ENCODE measurements around the gene KDM2B. TPM values are rescaled to one million over a fixed set of nuclear protein-coding genes. Genes with fewer than 3 reads are reported as not detected.

KDM2B gene
- polyA plus RNA-seq, 1 donor (not counting 4 experiments of a cell fraction or from before 2014, with no cell fraction given) = 10.3 TPM

GRCh38 chr12:121558956-121559355 lies 21.9 kb downstream of the KDM2B start:
- Histone ChIP-seq H2AFZ (ENCODE audit: control insufficient read depth, low read length) (no peak overlapping the region), H4K20me1 (ENCODE audit: control insufficient read depth, extremely low read depth, insufficient read depth, low read length) (no peaks in the 10 kb centered on the region), H3K79me2 (ENCODE audit: control insufficient read depth, insufficient read depth, low read length) (no peaks in the 10 kb centered on the region), H3K4me3 (ENCODE audit: control insufficient read depth in 2 of 3, extremely low read depth in 1 of 3, insufficient read depth in 2 of 3, low read depth in 1 of 3, low read length in 3 of 3) (no peak overlapping the region), H3K9ac (ENCODE audit: control insufficient read depth, extremely low read depth, insufficient read depth, low read length) (no peak overlapping the region), H3K27ac (ENCODE audit: control insufficient read depth, insufficient read depth, low read length) (no peak overlapping the region), H3K9me3 (ENCODE audit: control insufficient read depth, low read depth, low read length) (no peaks in the 10 kb centered on the region), H3K9me1 (ENCODE audit: control insufficient read depth, extremely low read depth, insufficient read depth, low read length) (no peaks in the 10 kb centered on the region), H3K4me2 (ENCODE audit: control insufficient read depth, extremely low read depth, insufficient read depth, low read depth, low read length) (no peak overlapping the region), H3K4me1 (ENCODE audit: control insufficient read depth, extremely low read depth, insufficient read depth, low read length) (no peaks in the 10 kb centered on the region), H3K27me3 (ENCODE audit: control insufficient read depth, extremely low read depth, insufficient read depth, low read length) (no peaks in the 10 kb centered on the region), H3K36me3 (ENCODE audit: control insufficient read depth in 2 of 2, extremely low read depth in 1 of 2, insufficient read depth in 2 of 2, low read length in 2 of 2) (peaks cover 0 to 4% of the 10 kb centered on the region in 2 experiments)
- no peak for DNase-seq (ENCODE audit: low read depth, low spot score)
- dilution Hi-C loops (cut with MboI; ENCODE audit: extremely low pct_ligation_motif_present, low sequenced_read_pairs) = no loop called here
- no peak for FAIRE-seq
- TF ChIP-seq EZH2 (IDR thresholded peaks at IDR 0.05; ENCODE audit: low read length) = no peak
- TF ChIP-seq CTCF (optimal IDR thresholded peaks at IDR 0.05 in 1 of 3, IDR thresholded peaks at IDR 0.05 in 1 of 3, conservative IDR thresholded peaks at IDR 0.05 in 1 of 3; ENCODE audit: extremely low read depth in 1 of 3, insufficient read depth in 2 of 3, low read length in 3 of 3) = no peak

GRCh38 chr12:121550974-121551634 lies 29.7 kb downstream of the KDM2B start:
- H3K36me3 ChIP-seq (ENCODE audit: control insufficient read depth in 2 of 2, extremely low read depth in 1 of 2, insufficient read depth in 2 of 2, low read length in 2 of 2) = peaks cover 0 to 3% of the 10 kb centered on the region in 2 experiments
- H4K20me1 ChIP-seq (ENCODE audit: control insufficient read depth, extremely low read depth, insufficient read depth, low read length) = no peaks in the 10 kb centered on the region
- dilution Hi-C loops (cut with MboI; ENCODE audit: extremely low pct_ligation_motif_present, low sequenced_read_pairs) = no loop called here
- H3K9me3 ChIP-seq (ENCODE audit: control insufficient read depth, low read depth, low read length) = no peaks in the 10 kb centered on the region
- no peak for TF ChIP-seq CTCF (optimal IDR thresholded peaks at IDR 0.05 in 1 of 3, IDR thresholded peaks at IDR 0.05 in 1 of 3, conservative IDR thresholded peaks at IDR 0.05 in 1 of 3; ENCODE audit: extremely low read depth in 1 of 3, insufficient read depth in 2 of 3, low read length in 3 of 3)
- TF ChIP-seq EZH2 (IDR thresholded peaks at IDR 0.05; ENCODE audit: low read length) = no peak
- H3K79me2 ChIP-seq (ENCODE audit: control insufficient read depth, insufficient read depth, low read length) = no peaks in the 10 kb centered on the region
- H3K4me2 ChIP-seq (ENCODE audit: control insufficient read depth, extremely low read depth, insufficient read depth, low read depth, low read length) = no peak overlapping the region
- no peaks in the 10 kb centered on the region for H3K27me3 ChIP-seq (ENCODE audit: control insufficient read depth, extremely low read depth, insufficient read depth, low read length)
- no peak overlapping the region for H3K27ac ChIP-seq (ENCODE audit: control insufficient read depth, insufficient read depth, low read length)
- FAIRE-seq = no peak
- no peak overlapping the region for H3K9ac ChIP-seq (ENCODE audit: control insufficient read depth, extremely low read depth, insufficient read depth, low read length)
- no peaks in the 10 kb centered on the region for H3K4me1 ChIP-seq (ENCODE audit: control insufficient read depth, extremely low read depth, insufficient read depth, low read length)
- H3K9me1 ChIP-seq (ENCODE audit: control insufficient read depth, extremely low read depth, insufficient read depth, low read length) = no peaks in the 10 kb centered on the region
- H3K4me3 ChIP-seq (ENCODE audit: control insufficient read depth in 2 of 3, extremely low read depth in 1 of 3, insufficient read depth in 2 of 3, low read depth in 1 of 3, low read length in 3 of 3) = no peak overlapping the region
- DNase-seq (ENCODE audit: low read depth, low spot score) = no peak
- no peak overlapping the region for H2AFZ ChIP-seq (ENCODE audit: control insufficient read depth, low read length)

All from keratinocyte (primary cell).